ENCODE results near the gene RPTOR.

RPTOR gene

GRCh38 chr17:80842456-80843013 is 297.9 kb downstream of the RPTOR start:
- Histone ChIP-seq H3K9ac (ENCODE audit: low read length) (no peak overlapping the region), H3K36me3 (replicated peaks; ENCODE audit: low read depth, low read length) (peaks cover 16% of the 10 kb centered on the region), H3K4me1 (ENCODE audit: low read length) (peaks cover 23% of the 10 kb centered on the region), H3K9me3 (ENCODE audit: insufficient read depth, low read length) (no peaks in the 10 kb centered on the region), H3K4me3 (ENCODE audit: low read length) (no peak overlapping the region), H3K4me2 (ENCODE audit: low read length) (no peak overlapping the region), H3K27ac (ENCODE audit: low read length) (no peak overlapping the region), H2AFZ (ENCODE audit: low read depth, low read length) (no peak overlapping the region), H4K20me1 (ENCODE audit: insufficient read depth, low read length) (no peaks in the 10 kb centered on the region), H3K27me3 (ENCODE audit: low read depth, low read length) (no peaks in the 10 kb centered on the region), H3K79me2 (ENCODE audit: low read length) (no peaks in the 10 kb centered on the region)
- no peak for TF ChIP-seq EZH2phosphoT487 (IDR thresholded peaks at IDR 0.05; ENCODE audit: low read depth)
- no peak for TF ChIP-seq CTCF (IDR thresholded peaks at IDR 0.05; ENCODE audit: low read depth, low read length)

DNA sequence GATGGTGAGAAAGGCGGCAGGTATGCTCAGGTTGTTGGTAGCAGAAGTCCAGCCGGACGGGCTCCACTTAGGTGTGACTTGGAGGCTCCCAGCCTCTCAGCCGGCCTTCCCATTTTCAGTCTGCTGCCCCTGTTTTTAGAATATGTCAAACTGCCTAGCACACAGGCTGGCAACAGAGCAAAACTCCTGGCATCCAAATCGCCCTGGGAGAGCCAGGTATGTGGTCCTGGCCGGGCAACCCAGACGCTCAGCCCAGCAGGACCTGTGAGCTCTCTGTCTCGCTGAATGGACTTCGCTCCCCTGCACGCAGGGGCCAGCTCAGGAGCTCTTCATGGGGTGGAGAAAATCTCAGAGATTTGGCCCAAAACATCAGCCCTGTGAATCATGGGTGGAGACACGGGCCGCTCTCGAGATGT is 299.1 kb downstream of the RPTOR start:
- no peak overlapping the region for H3K9ac ChIP-seq (ENCODE audit: low read length)
- no peaks in the 10 kb centered on the region for H3K9me3 ChIP-seq (ENCODE audit: insufficient read depth, low read length)
- no peak overlapping the region for H3K4me3 ChIP-seq (ENCODE audit: low read length)

GRCh38 chr17:80844418-80844990 is 299.9 kb downstream of the RPTOR start:
- Histone ChIP-seq H3K4me2 (ENCODE audit: low read length) (no peak overlapping the region), H3K27ac (ENCODE audit: low read length) (no peak overlapping the region), H4K20me1 (ENCODE audit: insufficient read depth, low read length) (no peaks in the 10 kb centered on the region), H3K9me3 (ENCODE audit: insufficient read depth, low read length) (no peaks in the 10 kb centered on the region), H3K36me3 (replicated peaks; ENCODE audit: low read depth, low read length) (peaks cover 16% of the 10 kb centered on the region), H2AFZ (ENCODE audit: low read depth, low read length) (no peak overlapping the region), H3K27me3 (ENCODE audit: low read depth, low read length) (no peaks in the 10 kb centered on the region), H3K9ac (ENCODE audit: low read length) (no peak overlapping the region), H3K4me3 (ENCODE audit: low read length) (no peak overlapping the region), H3K79me2 (ENCODE audit: low read length) (no peaks in the 10 kb centered on the region), H3K4me1 (ENCODE audit: low read length) (peaks cover 23% of the 10 kb centered on the region)
- TF ChIP-seq CTCF (IDR thresholded peaks at IDR 0.05; ENCODE audit: low read depth, low read length), result no peak
- no peak for TF ChIP-seq EZH2phosphoT487 (IDR thresholded peaks at IDR 0.05; ENCODE audit: low read depth)

More for the DNA sequence above, 299.1 kb downstream of the RPTOR start:
- Histone ChIP-seq H3K79me2 (ENCODE audit: low read length) (no peaks in the 10 kb centered on the region), H3K4me1 (ENCODE audit: low read length) (peaks cover 23% of the 10 kb centered on the region), H3K27me3 (ENCODE audit: low read depth, low read length) (no peaks in the 10 kb centered on the region), H4K20me1 (ENCODE audit: insufficient read depth, low read length) (no peaks in the 10 kb centered on the region), H3K36me3 (replicated peaks; ENCODE audit: low read depth, low read length) (peaks cover 16% of the 10 kb centered on the region), H3K4me2 (ENCODE audit: low read length) (no peak overlapping the region), H3K27ac (ENCODE audit: low read length) (no peak overlapping the region), H2AFZ (ENCODE audit: low read depth, low read length) (no peak overlapping the region)
- no peak for TF ChIP-seq CTCF (IDR thresholded peaks at IDR 0.05; ENCODE audit: low read depth, low read length)
- TF ChIP-seq EZH2phosphoT487 (IDR thresholded peaks at IDR 0.05; ENCODE audit: low read depth), result no peak

- peak overlapping the region; percentile 46 for H3K4me3 ChIP-seq (ENCODE audit: low read length)
- peaks cover 19% of the 10 kb centered on the region for H3K36me3 ChIP-seq (replicated peaks; ENCODE audit: low read depth, low read length)
- no peak overlapping the region for H2AFZ ChIP-seq (ENCODE audit: low read depth, low read length)
- no peaks in the 10 kb centered on the region for H3K79me2 ChIP-seq (ENCODE audit: low read length)
- H3K9ac ChIP-seq (ENCODE audit: low read length), result peak overlapping the region; percentile 37; the same call in 1 of the 2 replicates
- H3K9me3 ChIP-seq (ENCODE audit: insufficient read depth, low read length), result no peaks in the 10 kb centered on the region
- H3K27ac ChIP-seq (ENCODE audit: low read length), result peak overlapping the region; percentile 49
- TF ChIP-seq EZH2phosphoT487 (IDR thresholded peaks at IDR 0.05; ENCODE audit: low read depth) (no peak), CTCF (IDR thresholded peaks at IDR 0.05; ENCODE audit: low read depth, low read length) (no peak)
- peaks cover 23% of the 10 kb centered on the region for H3K4me1 ChIP-seq (ENCODE audit: low read length)
- H3K27me3 ChIP-seq (ENCODE audit: low read depth, low read length), result no peaks in the 10 kb centered on the region
- H3K4me2 ChIP-seq (ENCODE audit: low read length), result peak overlapping the region; percentile 74
- H4K20me1 ChIP-seq (ENCODE audit: insufficient read depth, low read length), result no peaks in the 10 kb centered on the region
Observed at GRCh38 chr17:80845069-80845862, 300.6 kb downstream of the RPTOR start.
